MM.1S (cell line): ENCODE results near the gene FRMD4B.

Experiments used
- DNase-seq: peaks from one replicate; pipeline ENCODE4 v3.0.0-alpha.2; 2015
- H2AFZ ChIP-seq: fragments of 300-600 bp; sonication (generic); 2 replicates; pipeline ENCODE4 v1.6.0; 2016; ENCODE audit warnings: antibody characterized with exemption, low read length
- H3F3A ChIP-seq: fragments of 300-600 bp; sonication (generic); 2 replicates; pipeline ENCODE4 v1.6.1; 2016; ENCODE audit warnings: mild to moderate bottlenecking, antibody characterized with exemption, low read length, moderate library complexity, mixed read lengths; ENCODE audit not compliant: insufficient read depth
- H3K27ac ChIP-seq: fragments of 300-600 bp; sonication (generic); 2 replicates; pipeline ENCODE4 v1.5.1; 2016; ENCODE audit warnings: mild to moderate bottlenecking, low read length
- H3K27me3 ChIP-seq: fragments of 300-600 bp; sonication (generic); replicated peaks from 2 replicates; pipeline ENCODE4 v1.6.0; 2016; ENCODE audit warnings: low read length; ENCODE audit not compliant: insufficient read depth
- H3K36me3 ChIP-seq: fragments of 300-600 bp; sonication (generic); replicated peaks from 2 replicates; pipeline ENCODE4 v1.6.1; 2016; ENCODE audit warnings: mild to moderate bottlenecking, low read length, mixed read lengths; ENCODE audit not compliant: insufficient read depth
- H3K4me1 ChIP-seq: fragments of 300-600 bp; sonication (generic); 2 replicates; pipeline ENCODE4 v1.6.1; 2016; ENCODE audit warnings: low read length, mixed read lengths
- H3K4me2 ChIP-seq: fragments of 300-600 bp; sonication (generic); 2 replicates; pipeline ENCODE4 v1.6.0; 2016; ENCODE audit warnings: low read depth, low read length
- H3K4me3 ChIP-seq: fragments of 300-600 bp; sonication (generic); 2 replicates; pipeline ENCODE4 v1.5.1; 2016; ENCODE audit warnings: low read length, mixed read lengths
- H3K79me2 ChIP-seq: fragments of 300-600 bp; sonication (generic); 2 replicates; pipeline ENCODE4 v1.6.1; 2016; ENCODE audit warnings: mixed run types, low read length, mixed read lengths
- H3K9ac ChIP-seq: fragments of 300-600 bp; sonication (generic); 2 replicates; pipeline ENCODE4 v1.6.1; 2016; ENCODE audit warnings: low read length, mixed read lengths
- H3K9me2 ChIP-seq: fragments of 300-600 bp; sonication (generic); replicated peaks from 2 replicates; pipeline ENCODE4 v1.6.1; 2016; ENCODE audit warnings: mild to moderate bottlenecking, low read length, mixed read lengths; ENCODE audit not compliant: insufficient read depth
- H3K9me3 ChIP-seq: fragments of 300-600 bp; sonication (generic); replicated peaks from 2 replicates; pipeline ENCODE4 v1.6.1; 2016; ENCODE audit warnings: mild to moderate bottlenecking, low read length, mixed read lengths; ENCODE audit not compliant: insufficient read depth
- H4K20me1 ChIP-seq: fragments of 300-600 bp; sonication (generic); 2 replicates; pipeline ENCODE4 v1.6.1; 2016; ENCODE audit warnings: mild to moderate bottlenecking, low read length, moderate library complexity, mixed read lengths; ENCODE audit not compliant: insufficient read depth
- CTCF ChIP-seq: fragments of 300-600 bp; sonication (generic); IDR thresholded peaks from 2 replicates; pipeline ENCODE4 v1.5.1; 2016; ENCODE audit warnings: antibody characterized with exemption, low read length, mixed read lengths
- EZH2 ChIP-seq: fragments of 300-600 bp; sonication (generic); optimal IDR thresholded peaks from 2 replicates; pipeline ENCODE3; 2017; ENCODE audit warnings: low read depth, mild to moderate bottlenecking, antibody characterized with exemption, low read length, mixed read lengths
- EZH2phosphoT487 ChIP-seq: fragments of 300-600 bp; sonication (generic); IDR thresholded peaks from 2 replicates; pipeline ENCODE4 v1.6.1; 2018; ENCODE audit warnings: antibody characterized with exemption, low read length

The FRMD4B gene

GRCh38 chr3:69143612-69144011 is 242.3 kb downstream of the FRMD4B start:
- DNase-seq = no peak
- H3K9ac ChIP-seq = no peak overlapping the region
- no peak for TF ChIP-seq CTCF
- no peak for TF ChIP-seq EZH2phosphoT487
- TF ChIP-seq EZH2 = no peak

GRCh38 chr3:69142797-69143454 is 243.0 kb downstream of the FRMD4B start:
- no peak overlapping the region for H2AFZ ChIP-seq
- H3K9me3 ChIP-seq = no peaks in the 10 kb centered on the region
- no peaks in the 10 kb centered on the region for H3F3A ChIP-seq
- no peak overlapping the region for H3K9ac ChIP-seq
- no peaks in the 10 kb centered on the region for H3K79me2 ChIP-seq
- H3K27me3 ChIP-seq = no peaks in the 10 kb centered on the region
- H3K27ac ChIP-seq = no peak overlapping the region
- no peaks in the 10 kb centered on the region for H3K9me2 ChIP-seq
- DNase-seq = no peak
- no peaks in the 10 kb centered on the region for H3K36me3 ChIP-seq
- no peaks in the 10 kb centered on the region for H3K4me1 ChIP-seq
- TF ChIP-seq EZH2 (no peak), EZH2phosphoT487 (no peak), CTCF (no peak)
- no peaks in the 10 kb centered on the region for H4K20me1 ChIP-seq
- no peak overlapping the region for H3K4me3 ChIP-seq
- H3K4me2 ChIP-seq = no peak overlapping the region

More at GRCh38 chr3:69143612-69144011, 242.3 kb downstream of the FRMD4B start:
- no peaks in the 10 kb centered on the region for H3K79me2 ChIP-seq
- H3K4me2 ChIP-seq = no peak overlapping the region
- no peaks in the 10 kb centered on the region for H3K9me2 ChIP-seq
- no peaks in the 10 kb centered on the region for H4K20me1 ChIP-seq
- H3K36me3 ChIP-seq = no peaks in the 10 kb centered on the region
- H3K9me3 ChIP-seq = no peaks in the 10 kb centered on the region
- H3K27ac ChIP-seq = no peak overlapping the region
- no peak overlapping the region for H3K4me3 ChIP-seq
- H2AFZ ChIP-seq = no peak overlapping the region
- H3K27me3 ChIP-seq = no peaks in the 10 kb centered on the region
- no peaks in the 10 kb centered on the region for H3F3A ChIP-seq
- no peaks in the 10 kb centered on the region for H3K4me1 ChIP-seq

- H3K4me1 ChIP-seq = no peaks in the 10 kb centered on the region
- H3K27me3 ChIP-seq = no peaks in the 10 kb centered on the region
- H2AFZ ChIP-seq = no peak overlapping the region
- no peak for DNase-seq
- no peaks in the 10 kb centered on the region for H3F3A ChIP-seq
- H3K9me3 ChIP-seq = no peaks in the 10 kb centered on the region
- no peaks in the 10 kb centered on the region for H3K79me2 ChIP-seq
- H3K27ac ChIP-seq = no peak overlapping the region
- no peak for TF ChIP-seq CTCF
- TF ChIP-seq EZH2phosphoT487 = no peak
- TF ChIP-seq EZH2 = no peak
- no peaks in the 10 kb centered on the region for H4K20me1 ChIP-seq
- H3K36me3 ChIP-seq = no peaks in the 10 kb centered on the region
- no peak overlapping the region for H3K9ac ChIP-seq
- H3K9me2 ChIP-seq = no peaks in the 10 kb centered on the region
- no peak overlapping the region for H3K4me3 ChIP-seq
- no peak overlapping the region for H3K4me2 ChIP-seq
Observed at GRCh38 chr3:69142090-69142489, 243.8 kb downstream of the FRMD4B start.
